Heart left ventricle (tissue), 13 donors: Measurements from ENCODE around the gene STK17B.

ENCODE experiments used
- POLR2A ChIP-seq, 2 donors: fragments of 450-650 bp; IDR thresholded peaks; one replicate each; pipeline ENCODE4 v1.6.1; 2017; ENCODE audit warnings: antibody characterized with exemption in 2 of 2, mild to moderate bottlenecking in 2 of 2, moderate library complexity in 2 of 2
- TF ChIP-seq, protein P1 (sequence below), 12 donors: fragments of 200-600 bp; sonication (generic) in 4 of 12; IDR thresholded peaks; one replicate each; pipeline versions ENCODE4 v1.5.0 to v1.8.0; 2018 to 2022; ENCODE audit warnings: antibody characterized with exemption in 12 of 12, mild to moderate bottlenecking in 5 of 12
- donor health status: ischemic (EF 13 %, LVEDD 7.1; RV severe dilation, severe dysfunction).
- donor health status: DM: no; HTN: yes; CAD: no.
- donor health status: DM: no; HTN: no; CAD: no.
- donor health status: ischemic (EF 25% LVEDD 6.9; RV normal size, moderate dysfunction).
- donor health status: ischemic (EF 25% LVEDD 5.7; RV mildly dilated, moderate dysfunction).
- donor health status: ischemic (EF 35%, LVEDD 5.7; RV mildly dilated, moderate dysfunction).
- donor health status: nonischemic (EF 11% LVEDD 7.7; RV severe dilation, severe dysfunction).
- donor health status: DM: yes; HTN: yes; CAD: no.
- donor health status: PGD.
- donor health status: ischemic (EF 29% LVEDD 5.4; RV normal size, mild dysfunction).
- donor health status: nonischemic (EF 23%, LVEDD 6.1; RV moderate dilation, normal function).

DNA sequence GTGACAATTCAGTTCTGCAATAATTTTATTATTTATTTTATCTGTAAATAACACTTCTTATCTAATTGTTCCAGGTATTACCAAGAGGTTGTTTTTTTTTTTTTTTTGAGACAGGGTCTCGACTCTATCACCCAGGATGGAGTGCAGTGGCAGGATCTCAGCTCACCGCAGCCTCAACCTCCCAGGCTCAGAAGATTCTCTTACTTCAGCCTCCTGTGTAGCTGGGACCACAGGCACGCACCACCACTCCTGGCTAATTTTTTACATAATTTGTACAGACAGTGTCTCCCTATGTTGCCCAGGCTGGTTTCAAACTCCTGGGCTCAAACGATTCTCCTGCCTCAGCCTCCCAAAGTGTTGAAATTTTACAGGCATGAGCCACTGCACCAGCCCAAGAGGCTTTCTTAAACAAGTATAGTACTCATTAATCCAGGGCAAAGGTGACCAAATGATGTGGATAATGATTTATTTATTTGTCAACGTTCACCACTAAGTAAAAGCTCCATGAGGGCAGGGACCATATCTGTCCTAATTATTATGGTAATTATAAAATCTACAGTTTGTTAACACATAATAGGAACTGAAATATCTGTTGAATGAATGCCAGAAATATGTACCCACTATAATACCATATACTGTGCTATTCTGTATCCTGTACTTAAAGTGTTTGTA lies 12.0 kb downstream of the STK17B start:
- TF ChIP-seq, protein P1, sequence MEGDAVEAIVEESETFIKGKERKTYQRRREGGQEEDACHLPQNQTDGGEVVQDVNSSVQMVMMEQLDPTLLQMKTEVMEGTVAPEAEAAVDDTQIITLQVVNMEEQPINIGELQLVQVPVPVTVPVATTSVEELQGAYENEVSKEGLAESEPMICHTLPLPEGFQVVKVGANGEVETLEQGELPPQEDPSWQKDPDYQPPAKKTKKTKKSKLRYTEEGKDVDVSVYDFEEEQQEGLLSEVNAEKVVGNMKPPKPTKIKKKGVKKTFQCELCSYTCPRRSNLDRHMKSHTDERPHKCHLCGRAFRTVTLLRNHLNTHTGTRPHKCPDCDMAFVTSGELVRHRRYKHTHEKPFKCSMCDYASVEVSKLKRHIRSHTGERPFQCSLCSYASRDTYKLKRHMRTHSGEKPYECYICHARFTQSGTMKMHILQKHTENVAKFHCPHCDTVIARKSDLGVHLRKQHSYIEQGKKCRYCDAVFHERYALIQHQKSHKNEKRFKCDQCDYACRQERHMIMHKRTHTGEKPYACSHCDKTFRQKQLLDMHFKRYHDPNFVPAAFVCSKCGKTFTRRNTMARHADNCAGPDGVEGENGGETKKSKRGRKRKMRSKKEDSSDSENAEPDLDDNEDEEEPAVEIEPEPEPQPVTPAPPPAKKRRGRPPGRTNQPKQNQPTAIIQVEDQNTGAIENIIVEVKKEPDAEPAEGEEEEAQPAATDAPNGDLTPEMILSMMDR (IDR thresholded peaks at IDR 0.05) = no peak
- TF ChIP-seq POLR2A (IDR thresholded peaks at IDR 0.05) = no peak
